Ovary (tissue), 9 donors: ENCODE measurements around the gene ADGRF1. TPM values are rescaled to one million over a fixed set of nuclear protein-coding genes. Genes with fewer than 3 reads are reported as not detected.

Experiments
- DNase-seq, 5 donors: peaks; one replicate each; pipeline ENCODE4 v3.0.0-alpha.2; 2019 to 2020
- H3K27ac ChIP-seq, 2 donors: fragments of 200-600 bp; one replicate each; pipeline versions ENCODE4 v1.5.1 to v1.8.0; 2019 to 2022
- H3K27me3 ChIP-seq: fragments of 200-600 bp; one replicate; pipeline ENCODE4 v1.8.0; 2022
- H3K36me3 ChIP-seq: fragments of 200-600 bp; sonication (generic); one replicate; pipeline ENCODE4 v1.5.1; 2019
- H3K4me1 ChIP-seq: one replicate; pipeline ENCODE4 v1.8.1; 2013; ENCODE audit warnings: mild to moderate bottlenecking, moderate library complexity; ENCODE audit not compliant: insufficient read depth
- H3K4me3 ChIP-seq: fragments of 200-600 bp; sonication (generic); one replicate; pipeline ENCODE4 v1.5.1; 2017
- H3K9me3 ChIP-seq, 2 donors: fragments of 200-600 bp in 1 of 2; sonication (generic) in 1 of 2; one replicate each; pipeline versions ENCODE4 v1.5.1 to v1.8.1; 2013 to 2019; ENCODE audit warnings: mild to moderate bottlenecking in 1 of 2, moderate library complexity in 1 of 2
- EP300 ChIP-seq: sonication (generic); formaldehyde crosslinking; IDR thresholded peaks from one replicate; pipeline ENCODE4 v1.6.1; 2017; ENCODE audit warnings: antibody characterized with exemption
- POLR2A ChIP-seq: fragments of 450-650 bp; IDR thresholded peaks from one replicate; pipeline ENCODE4 v1.6.1; 2017; ENCODE audit warnings: antibody characterized with exemption, mild to moderate bottlenecking, moderate library complexity
- WGBS, 3 donors: extraction: QIAGEN DNeasy Blood & Tissue Kit in 1 of 3; methylation state at CpG; one replicate each; pipeline versions ENCODE4 v1.1.5 to v1.1.7; 2013 to 2017; 5-methylcytosine and 5-hydroxymethylcytosine counted together
- intact Hi-C, 4 donors: fragments of 100-400 bp; cut with DNase I; formaldehyde crosslinking; loops; one replicate each; pipeline versions ENCODE4 v1.11.0 to v1.15.1; 2022 to 2023
- polyA plus RNA-seq, 2 donors: library from polyadenylated mRNA; stranded (reverse); fragments of 200-250 nt in 1 of 2; fragments of 350-450 nt in 1 of 2; fragmentation: Illumina TruSeq in 1 of 2; extraction: RNeasy Lipid Tissue Mini Kit (QIAGEN cat#74804) in 1 of 2; gene quantifications; one replicate each; pipeline ENCODE4 v1.2.3, GENCODE V29; 2013 to 2014
- total RNA-seq, 7 donors: library from RNA; depleted of rRNA in 2 of 7; stranded (reverse); fragments of >200 nt in 2 of 7; fragmentation: NEBNext Ultra II Directional in 3 of 7; extraction: Animal tissue kit (Norgen Biotek cat#: 25700) in 3 of 7; gene quantifications; one replicate each; pipeline versions ENCODE4 v1.1.0 to v1.2.4, GENCODE V29; 2016 to 2023
- TF ChIP-seq, protein P1 (sequence below), 3 donors: fragments of 450-650 bp in 2 of 3; fragments of 200-600 bp in 1 of 3; IDR thresholded peaks; one replicate each; pipeline versions ENCODE4 v1.5.1 to v1.8.0; 2016 to 2022; ENCODE audit warnings: antibody characterized with exemption in 3 of 3, mild to moderate bottlenecking in 1 of 3
- donor health status: DM: no; HTN: no; CAD: no; lungs with moderate emphysema.
- donor health status: DM: no; HTN: no; CAD: no.
- donor health status: Bipolar disorder and iron deficiency.
- donor health status: DM: yes; HTN: yes; CAD: no.
- donor health status: DM: no; HTN: no; CAD: no.
- donor health status: DM: yes; HTN: yes; CAD: no.

The ADGRF1 gene
- total and polyA plus RNA-seq, 9 donors = 0.11 to 1.2 (median 0.24) TPM; not detected in 6

DNA sequence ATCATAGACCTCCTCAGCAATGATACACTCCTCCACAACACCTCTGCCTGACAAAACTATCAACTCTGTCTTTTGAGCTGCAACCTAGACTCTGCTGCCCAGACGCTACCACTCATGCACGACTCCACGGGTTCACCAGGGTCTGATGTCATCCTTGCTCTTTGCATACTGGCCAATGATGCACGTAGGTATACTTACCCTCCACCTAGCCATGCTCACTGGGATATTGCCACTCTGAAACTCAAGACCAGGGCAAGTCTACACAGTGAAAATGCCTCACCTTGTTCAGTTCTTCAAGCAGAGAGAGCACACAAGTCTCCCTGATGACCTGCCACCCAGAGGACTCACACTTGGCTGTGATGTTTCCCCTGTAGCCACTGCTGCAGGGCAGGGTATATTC, 27.7 kb downstream of the ADGRF1 start:
- DNase-seq = no peak

DNA sequence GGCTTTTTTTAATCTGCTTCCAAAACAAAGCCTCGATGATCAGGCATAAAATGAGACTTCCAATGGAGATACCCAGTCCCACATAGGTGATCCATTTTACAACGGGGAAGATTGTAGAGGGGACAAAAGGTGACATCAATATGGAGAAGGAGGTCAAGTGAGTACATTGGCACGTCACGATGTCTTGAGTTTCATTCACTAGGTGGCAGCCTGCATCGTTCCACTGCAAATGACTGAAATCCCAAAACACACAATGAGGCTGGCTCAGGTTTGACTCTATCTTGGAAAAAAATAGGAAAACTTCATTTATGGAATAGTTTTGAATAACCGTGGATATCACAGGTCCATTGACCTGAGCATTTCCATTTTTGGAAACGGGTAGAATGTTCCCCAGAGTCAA, 32.5 kb downstream of the ADGRF1 start:
- no peak overlapping the region for H3K4me3 ChIP-seq
- H3K27ac ChIP-seq = no peak overlapping the region
- intact Hi-C loops = no loop called here
- H3K36me3 ChIP-seq = no peaks in the 10 kb centered on the region
- H3K9me3 ChIP-seq = no peaks in the 10 kb centered on the region
- WGBS, 3 donors = 68 to 75% (median 72%) methylated on average over 7 of the region's 7 CpGs
- TF ChIP-seq EP300 (no peak), POLR2A (no peak)
- TF ChIP-seq, protein P1, sequence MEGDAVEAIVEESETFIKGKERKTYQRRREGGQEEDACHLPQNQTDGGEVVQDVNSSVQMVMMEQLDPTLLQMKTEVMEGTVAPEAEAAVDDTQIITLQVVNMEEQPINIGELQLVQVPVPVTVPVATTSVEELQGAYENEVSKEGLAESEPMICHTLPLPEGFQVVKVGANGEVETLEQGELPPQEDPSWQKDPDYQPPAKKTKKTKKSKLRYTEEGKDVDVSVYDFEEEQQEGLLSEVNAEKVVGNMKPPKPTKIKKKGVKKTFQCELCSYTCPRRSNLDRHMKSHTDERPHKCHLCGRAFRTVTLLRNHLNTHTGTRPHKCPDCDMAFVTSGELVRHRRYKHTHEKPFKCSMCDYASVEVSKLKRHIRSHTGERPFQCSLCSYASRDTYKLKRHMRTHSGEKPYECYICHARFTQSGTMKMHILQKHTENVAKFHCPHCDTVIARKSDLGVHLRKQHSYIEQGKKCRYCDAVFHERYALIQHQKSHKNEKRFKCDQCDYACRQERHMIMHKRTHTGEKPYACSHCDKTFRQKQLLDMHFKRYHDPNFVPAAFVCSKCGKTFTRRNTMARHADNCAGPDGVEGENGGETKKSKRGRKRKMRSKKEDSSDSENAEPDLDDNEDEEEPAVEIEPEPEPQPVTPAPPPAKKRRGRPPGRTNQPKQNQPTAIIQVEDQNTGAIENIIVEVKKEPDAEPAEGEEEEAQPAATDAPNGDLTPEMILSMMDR (IDR thresholded peaks at IDR 0.05) = no peak
- H3K27me3 ChIP-seq = no peaks in the 10 kb centered on the region
- H3K4me1 ChIP-seq = no peaks in the 10 kb centered on the region
- DNase-seq = no peak

More for the DNA sequence above, 27.7 kb downstream of the ADGRF1 start:
- intact Hi-C loops = no loop called here
- Histone ChIP-seq H3K27me3 (no peaks in the 10 kb centered on the region), H3K9me3 (no peaks in the 10 kb centered on the region), H3K27ac (no peak overlapping the region), H3K36me3 (no peaks in the 10 kb centered on the region), H3K4me1 (no peaks in the 10 kb centered on the region), H3K4me3 (no peak overlapping the region)
- TF ChIP-seq POLR2A (no peak), EP300 (no peak)
- TF ChIP-seq, protein P1 (IDR thresholded peaks at IDR 0.05) = no peak
- 82 to 89% (median 86%) methylated on average over 4 of the region's 4 CpGs for WGBS, 3 donors

DNA sequence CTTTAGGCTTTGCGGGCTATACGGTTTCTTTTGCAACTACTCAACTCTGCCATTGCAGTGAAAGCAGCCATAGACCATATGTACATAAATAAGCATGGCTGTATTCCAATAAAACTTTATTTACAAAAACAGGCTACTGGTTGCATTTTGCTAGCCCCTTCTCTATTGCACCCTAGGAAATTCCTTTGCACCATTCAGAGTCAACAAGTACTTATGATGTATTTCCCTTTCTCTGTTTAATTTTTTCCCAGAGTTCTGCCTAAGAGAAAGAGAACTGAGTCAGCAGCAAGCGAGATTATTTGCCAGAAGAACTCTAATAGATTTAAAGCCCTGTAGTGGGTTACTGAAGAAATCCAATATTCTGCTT, 33.8 kb downstream of the ADGRF1 start:
- Histone ChIP-seq H3K27ac (no peak overlapping the region), H3K9me3 (no peaks in the 10 kb centered on the region), H3K4me3 (no peak overlapping the region), H3K36me3 (no peaks in the 10 kb centered on the region), H3K4me1 (no peaks in the 10 kb centered on the region), H3K27me3 (no peaks in the 10 kb centered on the region)
- TF ChIP-seq POLR2A (no peak), EP300 (no peak)
- TF ChIP-seq, protein P1 (IDR thresholded peaks at IDR 0.05) = no peak
- no peak for DNase-seq
- intact Hi-C loops = no loop called here
- 89 to 95% (median 92%) methylated on average over 3 of the region's 3 CpGs for WGBS, 3 donors

DNA sequence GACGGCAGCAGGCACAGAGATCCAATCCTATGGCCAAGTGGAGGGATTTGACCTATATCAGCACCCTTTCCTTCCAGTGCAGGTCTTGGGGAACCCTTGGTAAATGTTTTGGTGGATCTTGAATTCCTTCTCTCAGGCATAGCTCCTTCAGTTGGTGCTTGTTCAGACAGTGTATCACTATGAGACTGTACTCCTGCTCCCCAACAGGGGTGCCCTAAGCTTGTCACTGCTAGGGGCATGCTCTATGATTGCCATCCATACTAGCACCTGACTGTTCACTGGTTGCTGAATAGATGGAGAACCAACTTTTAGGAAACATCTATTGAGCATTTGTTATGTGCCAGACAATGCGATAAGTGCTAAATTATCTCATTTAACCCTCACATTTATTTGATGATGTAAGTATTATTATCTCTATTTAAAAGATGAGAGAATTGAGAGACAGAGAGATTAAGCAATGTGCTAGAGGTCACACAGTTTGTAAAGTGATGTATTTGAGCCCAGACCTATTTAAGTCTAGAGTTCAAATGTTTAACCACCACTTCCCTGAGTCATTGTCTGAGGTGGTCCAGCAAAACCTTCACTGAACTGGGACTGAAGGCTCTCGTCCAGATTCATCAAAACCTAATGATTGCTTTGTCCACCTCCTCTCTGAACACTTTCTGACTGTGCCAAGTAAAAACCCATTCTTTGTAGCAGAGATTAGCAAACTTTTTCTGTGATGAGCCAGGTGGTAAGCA, 34.3 kb downstream of the ADGRF1 start:
- Histone ChIP-seq H3K4me3 (no peak overlapping the region), H3K36me3 (no peaks in the 10 kb centered on the region), H3K4me1 (no peaks in the 10 kb centered on the region), H3K9me3 (no peaks in the 10 kb centered on the region), H3K27ac (no peak overlapping the region), H3K27me3 (no peaks in the 10 kb centered on the region)
- TF ChIP-seq EP300 = no peak
- TF ChIP-seq, protein P1 (IDR thresholded peaks at IDR 0.05) = no peak
- no peak for TF ChIP-seq POLR2A
- intact Hi-C loops = no loop called here
- no peak for DNase-seq
- 72 to 88% (median 87%) methylated on average over 3 of the region's 3 CpGs for WGBS, 3 donors
